Daoy (cell line): ENCODE data around the gene RXRG. TPM values are rescaled to one million over a fixed set of nuclear protein-coding genes. Genes with fewer than 3 reads are reported as not detected.
"Not testable (repeated sequence)": the region's sequence is repeated elsewhere in the genome, so short reads cannot be mapped to it uniquely, and the experiment has no call there.

ENCODE experiments used
- DNase-seq: peaks from one replicate; pipeline ENCODE4 v3.0.0-alpha.2; 2015; ENCODE audit warnings: low read depth
- total RNA-seq: library from RNA; depleted of rRNA; stranded (reverse); fragments of >200 nt; shearing (Covaris generic); gene quantifications from 2 replicates; pipeline ENCODE4 v1.2.3, GENCODE V29; 2014; rRNA removed

RXRG gene
- 0.17 and 1.7 TPM in 2 replicates for total RNA-seq

DNA sequence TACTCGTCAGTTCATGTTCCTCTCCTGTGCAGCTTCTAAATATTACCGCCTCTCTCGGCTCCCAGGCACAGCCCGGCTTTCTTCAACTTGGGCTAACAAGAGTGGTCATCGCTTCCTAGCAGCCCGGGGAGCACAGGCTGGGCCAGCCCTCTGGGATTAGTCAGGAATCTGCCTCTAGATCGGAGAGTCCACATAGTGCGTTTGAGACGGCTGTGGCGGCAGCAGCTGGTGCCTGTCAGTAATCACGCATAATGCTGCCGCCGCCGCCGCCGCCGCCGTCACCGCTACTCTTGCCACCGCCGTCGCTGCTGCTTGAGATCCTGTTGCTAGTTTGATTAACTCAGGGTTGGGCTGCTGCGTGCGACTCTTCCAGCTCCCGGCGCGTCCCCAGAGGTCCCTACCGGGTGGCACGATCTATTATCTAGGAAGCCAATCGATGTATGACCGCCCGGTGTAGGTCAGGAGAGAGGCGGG is at the start of gene RXRG:
RXRG (minus strand) TSS at position 230 of the 474 bp plus-strand sequence. CDS start 233 bp downstream, outside the sequence.
- DNase-seq = peak; percentile 62

DNA sequence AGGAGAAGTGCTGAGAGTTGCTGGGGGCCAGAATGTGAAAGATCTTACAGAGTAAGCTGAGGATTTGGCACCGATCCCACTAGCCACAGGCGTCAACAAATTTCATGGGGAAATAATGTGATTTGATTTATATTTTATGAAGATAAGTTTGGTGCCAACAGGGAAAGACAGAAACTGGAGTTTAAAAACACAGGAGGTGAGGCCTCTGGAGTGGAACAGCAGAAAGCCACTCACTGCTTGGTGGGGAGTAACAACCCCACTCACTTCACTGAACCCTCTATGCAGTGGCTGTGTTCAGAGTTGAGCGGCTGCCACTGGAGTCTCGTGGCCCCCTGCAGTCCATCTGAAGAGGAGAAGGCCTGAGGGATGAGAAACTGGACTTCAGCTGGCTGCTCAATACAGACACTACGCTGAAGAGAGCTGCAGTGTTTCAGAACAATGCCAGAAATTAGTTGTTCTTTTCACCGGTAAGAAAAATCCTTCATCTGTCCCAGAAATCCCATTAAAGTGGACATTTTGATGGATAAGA is 48.0 kb upstream of the RXRG start:
- DNase-seq = no peak

DNA sequence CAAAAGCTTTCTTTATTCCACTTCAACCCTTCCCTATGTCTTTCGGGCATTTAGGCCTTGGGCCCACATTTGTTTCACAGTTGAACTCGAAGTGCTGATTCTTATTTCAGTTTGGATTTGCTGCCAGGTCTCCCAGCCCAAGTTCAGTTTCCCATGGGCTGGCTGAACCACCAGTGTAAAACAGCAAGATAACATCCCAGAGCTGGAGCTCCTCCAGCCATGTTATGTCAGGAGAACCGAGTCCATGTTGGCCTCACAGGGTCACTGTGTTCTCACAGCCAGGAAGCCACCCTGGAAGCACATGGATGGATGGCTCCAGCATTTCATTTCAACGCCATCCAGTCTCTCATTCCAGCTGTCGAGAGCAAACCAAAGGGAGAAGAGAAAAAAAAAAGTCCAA is 45.2 kb upstream of the RXRG start:
- no peak for DNase-seq

DNA sequence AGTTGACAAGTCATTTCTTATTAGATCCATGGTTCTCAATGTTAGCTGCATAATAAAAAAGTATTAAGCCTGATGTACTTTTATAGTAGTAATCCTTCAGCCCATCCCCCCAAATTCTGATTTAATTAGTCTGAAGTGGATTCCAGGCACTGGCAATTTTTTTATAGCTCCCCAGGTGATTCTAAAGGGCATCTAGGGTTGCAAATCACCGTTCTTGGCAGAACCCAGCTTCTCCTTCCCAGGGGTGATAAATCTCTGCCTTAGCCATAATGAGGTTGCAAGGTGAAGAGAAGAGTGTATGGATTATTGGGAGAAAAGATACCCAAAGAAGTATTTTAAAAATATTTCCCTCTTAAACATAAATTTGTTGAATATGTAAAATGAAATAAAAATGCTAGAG is 43.0 kb upstream of the RXRG start:
- no peak for DNase-seq

DNA sequence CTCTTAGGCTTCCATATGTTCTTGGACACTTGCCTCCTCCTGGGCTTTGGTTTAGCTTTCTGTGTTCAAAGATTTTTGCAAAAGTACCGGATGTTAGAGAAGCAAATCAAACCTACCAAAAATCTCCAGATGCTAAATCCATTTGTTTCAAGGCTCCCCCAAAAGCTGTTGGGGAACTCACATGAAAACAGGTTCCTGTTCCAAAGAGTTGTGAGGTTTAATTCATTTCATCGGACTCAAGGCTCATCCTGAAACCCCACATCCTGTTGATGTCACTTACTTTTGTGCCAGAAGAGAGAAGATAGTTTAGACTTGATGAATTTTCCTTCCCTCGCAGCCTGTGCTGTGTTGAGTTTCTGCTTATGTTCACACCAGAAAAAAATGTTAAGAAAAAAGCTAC is 41.7 kb upstream of the RXRG start:
- DNase-seq = no peak

DNA sequence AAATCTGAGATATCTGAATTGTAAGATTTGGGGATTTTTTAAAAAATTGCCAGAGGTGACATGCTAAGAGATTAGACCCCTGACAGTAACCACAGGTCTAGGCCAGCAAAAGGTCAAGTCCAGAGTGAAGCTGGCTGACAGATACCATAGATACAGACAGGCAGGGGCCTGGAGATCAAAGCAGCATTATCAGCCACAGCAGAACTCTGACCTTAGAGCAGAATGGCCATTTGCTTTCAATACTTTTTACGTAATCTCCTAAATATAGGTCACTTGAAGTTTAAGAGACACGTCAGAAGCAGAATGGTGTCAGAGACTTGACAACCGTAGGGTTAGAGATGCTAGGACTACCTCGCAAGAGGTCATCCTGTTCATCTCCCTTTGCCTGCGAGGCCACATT is 40.8 kb upstream of the RXRG start:
- no peak for DNase-seq

DNA sequence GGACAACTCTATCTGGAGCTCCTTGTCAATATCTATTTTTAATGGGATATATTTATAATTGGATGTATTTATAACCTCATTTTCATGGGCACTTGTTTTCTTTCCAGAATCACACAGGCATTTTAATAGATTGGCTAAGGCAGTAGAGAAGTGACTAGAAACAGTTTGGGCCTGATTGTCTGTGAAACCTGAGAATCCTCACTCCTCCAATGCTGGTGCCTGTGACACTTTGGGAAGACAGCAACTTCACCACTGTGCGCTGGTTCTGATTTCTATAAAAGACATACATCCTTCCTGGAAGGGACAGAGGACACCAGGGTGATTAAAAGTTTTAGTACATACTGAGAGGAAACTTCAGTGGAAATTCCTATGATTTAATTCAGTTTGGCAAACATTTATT is 39.6 kb upstream of the RXRG start:
- no peak for DNase-seq

DNA sequence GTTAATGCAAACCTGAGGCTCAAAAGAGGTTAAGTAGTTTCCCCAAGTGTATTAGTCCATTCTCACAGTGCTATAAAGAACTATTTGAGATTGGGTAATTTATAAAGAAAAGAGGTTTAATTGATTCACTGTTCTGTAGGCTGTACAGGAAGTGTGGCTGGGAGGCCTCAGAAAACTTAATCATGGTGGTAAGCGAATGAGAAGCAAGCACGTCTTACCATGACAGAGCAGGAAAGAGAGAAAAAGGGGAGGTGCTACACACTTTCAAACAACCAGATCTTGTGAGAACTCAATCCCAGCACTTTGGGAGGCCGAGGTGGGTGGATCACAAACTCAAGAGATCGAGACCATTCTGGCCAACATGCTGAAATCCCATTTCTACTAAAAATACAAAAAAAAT is 38.5 kb upstream of the RXRG start:
- DNase-seq = no peak

DNA sequence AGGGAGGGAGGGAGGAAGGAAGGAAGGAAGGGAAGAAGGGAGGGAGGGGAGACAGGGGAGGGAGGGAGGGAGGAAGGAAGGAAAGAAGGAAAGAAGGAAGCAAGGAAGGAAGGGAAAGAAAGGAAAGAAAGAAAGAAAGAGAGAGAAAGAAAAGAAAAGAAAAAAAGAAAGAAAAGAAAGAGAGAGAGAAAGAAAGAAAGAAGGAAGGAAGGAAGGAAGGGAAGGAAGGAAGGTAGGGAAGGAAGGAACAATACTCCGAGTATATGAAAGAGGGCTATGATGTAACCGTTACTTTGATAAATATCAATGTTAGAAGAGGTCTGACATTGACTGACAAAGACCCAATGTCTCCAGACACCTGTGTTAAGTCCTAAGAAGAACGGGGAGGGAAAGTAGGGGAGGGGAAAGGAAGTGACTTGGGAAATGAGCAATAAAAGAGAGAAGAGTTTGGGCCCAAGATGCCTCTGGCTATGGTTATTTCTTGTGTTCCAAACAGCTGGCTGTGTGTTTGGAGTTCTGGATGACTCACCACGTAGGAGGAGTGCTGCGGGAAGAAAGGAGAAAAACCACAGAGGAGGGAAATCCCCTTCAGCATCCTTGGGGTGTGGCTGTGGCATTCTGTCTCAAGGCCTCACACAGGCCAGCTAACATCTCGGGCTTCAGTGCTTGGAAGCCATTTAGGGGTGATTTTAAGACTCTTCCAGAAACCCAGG is 37.0 kb upstream of the RXRG start:
- peak; percentile 96 for DNase-seq

DNA sequence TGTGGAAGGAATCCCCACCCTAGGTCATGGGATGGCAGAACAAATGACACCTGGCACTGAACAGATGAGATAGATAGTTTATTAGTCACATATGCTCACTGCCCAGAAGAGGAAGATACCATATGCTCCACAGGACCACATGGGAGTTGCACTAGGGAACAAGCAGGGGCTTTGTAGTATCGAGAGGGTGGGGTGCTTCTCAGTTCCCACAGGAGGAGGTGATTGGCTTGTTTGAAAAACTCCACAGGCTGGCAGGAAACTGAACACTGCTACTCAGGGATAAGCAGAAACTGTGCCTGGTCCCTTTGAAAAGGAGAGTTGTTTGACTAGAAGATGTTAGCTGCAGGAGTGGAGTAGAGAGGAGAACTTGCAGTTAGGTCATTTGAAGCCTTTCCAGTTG is 31.9 kb upstream of the RXRG start:
- DNase-seq = no peak

DNA sequence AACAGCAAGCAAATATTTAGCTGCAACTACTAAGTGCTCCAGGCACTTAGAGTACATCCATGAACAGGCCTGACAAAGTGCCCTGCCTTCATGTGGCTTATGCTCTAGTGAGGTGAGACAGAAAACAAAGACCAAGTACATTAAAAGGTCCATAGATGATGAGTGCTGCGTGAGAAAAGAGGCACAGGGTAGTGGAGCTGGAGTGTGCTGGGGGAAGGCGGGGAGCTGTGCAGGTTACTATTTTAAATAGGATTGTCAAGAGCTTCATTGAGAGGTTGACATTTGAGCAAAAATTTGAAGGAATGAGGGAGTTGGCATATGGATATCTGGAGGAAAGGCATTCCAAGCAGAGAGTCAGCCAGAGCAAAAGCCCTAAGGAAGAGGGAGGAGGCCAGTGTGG is 29.3 kb upstream of the RXRG start:
- no peak for DNase-seq

DNA sequence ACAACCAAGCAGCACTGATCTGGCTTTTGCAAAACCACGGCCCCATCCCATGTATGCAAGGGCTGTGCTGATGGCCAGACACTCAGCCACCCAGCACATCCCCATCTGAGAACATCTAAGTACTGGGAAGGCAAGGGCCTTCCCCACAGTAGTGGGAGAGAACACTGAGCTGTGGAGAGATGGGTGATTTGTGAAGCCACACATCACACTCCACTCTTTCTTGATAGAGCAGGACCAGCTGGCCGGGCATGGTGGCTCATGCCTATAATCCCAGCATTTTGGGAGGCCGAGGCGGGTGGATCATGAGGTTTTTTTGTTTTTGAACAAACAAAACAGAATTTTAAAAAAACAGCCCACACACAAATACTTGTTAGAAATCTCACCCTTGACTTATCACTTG is 28.2 kb upstream of the RXRG start:
- no peak for DNase-seq

DNA sequence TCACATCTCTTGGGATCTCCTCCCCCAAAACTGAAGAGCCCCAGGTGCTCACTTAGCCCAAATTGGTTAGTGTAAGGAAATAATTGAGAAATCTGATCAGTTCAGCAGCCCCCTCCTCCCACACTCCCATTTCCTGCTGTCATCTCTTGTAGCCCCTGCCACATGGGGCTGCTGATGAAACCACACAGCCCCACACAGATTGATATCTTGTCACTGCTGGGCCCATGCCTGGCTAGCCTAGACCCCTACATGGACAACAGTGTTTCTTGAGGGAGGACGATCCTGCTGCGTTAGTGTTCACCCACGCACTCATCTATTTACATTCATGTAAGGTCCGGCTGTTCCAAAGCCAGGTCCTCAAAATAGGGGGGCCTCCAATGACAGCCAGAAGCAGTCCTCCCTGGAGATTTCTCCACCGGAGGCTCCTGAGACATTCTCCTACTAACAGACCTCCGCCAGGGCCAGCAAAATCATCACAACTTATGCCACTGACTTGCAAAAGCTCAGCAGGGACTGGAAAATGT is 23.9 kb upstream of the RXRG start:
- DNase-seq = no peak

DNA sequence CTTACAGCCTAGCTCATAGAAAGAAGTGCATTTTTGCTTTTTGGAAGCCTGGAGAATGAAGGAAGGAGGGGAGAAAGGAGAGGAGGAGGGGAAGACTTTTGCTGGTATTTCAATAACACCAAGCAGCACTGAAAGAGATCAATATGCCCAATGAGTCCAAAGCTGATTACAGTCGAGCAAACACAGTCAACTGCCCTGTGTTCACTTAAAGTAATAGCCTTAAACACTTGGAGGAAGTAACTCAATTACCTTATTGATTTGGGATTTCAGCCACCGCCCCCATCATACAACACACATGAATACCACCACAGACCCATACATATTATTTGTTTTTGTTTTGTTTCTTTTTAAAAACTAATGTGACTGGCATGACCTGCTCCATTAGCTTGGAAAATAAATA is 23.3 kb upstream of the RXRG start:
- DNase-seq = no peak

DNA sequence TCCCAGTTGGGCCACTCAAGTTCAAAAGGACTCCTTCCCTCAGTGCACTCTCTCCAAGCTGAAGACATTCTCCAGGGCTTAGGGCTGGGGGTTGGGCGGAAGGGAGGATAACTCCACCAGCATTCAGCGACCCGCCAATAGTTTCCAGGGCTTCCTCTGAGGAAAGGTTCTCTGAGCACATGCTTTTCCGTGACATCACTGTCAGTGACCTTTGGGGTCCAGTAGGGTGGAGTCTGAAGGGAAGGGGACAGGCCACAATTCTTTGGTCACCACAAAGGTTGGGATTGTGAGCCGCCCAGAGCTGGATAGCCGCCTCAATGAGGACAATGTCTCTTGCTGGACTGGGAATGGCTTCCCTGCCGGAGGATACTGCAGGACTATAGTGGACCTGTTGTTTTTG is 22.8 kb upstream of the RXRG start:
- DNase-seq = no peak

DNA sequence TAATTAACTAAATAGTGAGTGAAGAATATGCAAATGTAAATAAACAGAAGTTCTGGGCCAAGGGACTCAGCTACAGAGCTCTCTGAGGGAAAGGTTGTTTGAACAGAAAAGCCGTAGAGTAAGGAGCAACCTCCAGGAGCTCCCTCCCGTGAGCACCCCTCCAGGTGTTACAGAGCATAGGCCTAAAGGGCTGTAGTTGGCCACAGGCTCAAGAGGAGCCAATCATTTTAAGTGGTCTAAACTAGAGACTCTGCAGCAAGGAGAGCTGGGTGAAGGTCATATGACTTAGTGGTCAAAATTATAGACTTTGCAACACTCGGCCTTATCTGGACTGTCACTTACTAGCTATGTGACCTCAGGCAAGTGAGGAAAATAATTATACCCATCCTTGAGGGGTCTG is 19.1 kb upstream of the RXRG start:
- DNase-seq = no peak

DNA sequence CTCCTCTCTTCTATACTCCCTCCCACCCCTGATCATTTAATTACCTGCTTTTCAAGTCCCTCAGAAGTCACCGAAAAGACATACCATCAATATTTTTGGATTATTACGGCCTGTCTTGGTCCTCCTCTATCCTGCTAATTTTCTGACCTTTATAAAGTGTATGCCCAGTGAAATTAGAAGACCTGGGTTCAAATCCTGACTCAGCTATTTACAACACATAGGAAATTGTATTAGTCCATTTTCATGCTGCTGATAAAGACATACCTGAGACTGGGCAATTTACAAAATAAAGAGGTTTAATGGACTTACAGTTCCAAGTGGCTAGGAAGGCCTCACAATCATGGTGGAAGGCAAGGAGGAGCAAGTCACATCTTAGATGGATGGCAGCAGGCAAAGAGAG is 14.8 kb upstream of the RXRG start:
- DNase-seq = not testable (repeated sequence)

DNA sequence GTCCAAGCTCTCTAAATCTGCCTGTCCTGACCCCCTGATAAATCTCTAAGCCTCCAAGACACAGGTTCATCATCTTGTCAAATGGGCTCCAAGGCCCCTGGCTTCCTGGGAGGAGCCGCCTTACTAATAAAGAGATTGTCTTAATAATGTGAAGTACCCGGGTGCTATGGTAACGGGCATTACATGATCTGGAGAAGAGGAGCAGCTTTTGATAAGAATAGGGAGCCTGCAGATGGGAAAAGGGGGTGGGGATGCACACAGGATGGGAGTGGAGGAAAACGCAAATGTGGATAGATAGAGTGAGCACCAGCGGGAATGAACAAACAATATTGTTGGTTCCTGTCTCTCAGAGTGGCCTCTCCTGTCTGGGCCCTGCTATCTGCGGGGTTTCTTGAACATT is 11.9 kb upstream of the RXRG start:
- no peak for DNase-seq

DNA sequence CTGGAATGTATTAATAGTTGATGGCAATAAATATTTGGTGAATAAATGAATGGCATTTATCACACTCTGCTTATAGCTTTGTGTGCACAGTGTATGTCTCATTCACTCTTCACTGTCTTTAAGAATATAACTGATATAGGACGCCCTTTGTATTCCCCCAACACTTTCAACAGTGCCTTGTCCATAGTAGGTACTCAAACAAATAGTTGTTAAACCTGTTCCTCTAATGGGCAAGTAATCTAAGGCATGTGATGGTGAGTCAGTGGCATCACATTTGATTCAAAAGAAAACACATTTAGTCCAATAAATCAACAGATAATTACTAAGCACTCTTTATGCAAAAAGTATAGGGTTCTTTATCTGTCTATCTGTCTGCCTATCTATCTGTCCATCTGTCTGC is 11.2 kb upstream of the RXRG start:
- DNase-seq = no peak

DNA sequence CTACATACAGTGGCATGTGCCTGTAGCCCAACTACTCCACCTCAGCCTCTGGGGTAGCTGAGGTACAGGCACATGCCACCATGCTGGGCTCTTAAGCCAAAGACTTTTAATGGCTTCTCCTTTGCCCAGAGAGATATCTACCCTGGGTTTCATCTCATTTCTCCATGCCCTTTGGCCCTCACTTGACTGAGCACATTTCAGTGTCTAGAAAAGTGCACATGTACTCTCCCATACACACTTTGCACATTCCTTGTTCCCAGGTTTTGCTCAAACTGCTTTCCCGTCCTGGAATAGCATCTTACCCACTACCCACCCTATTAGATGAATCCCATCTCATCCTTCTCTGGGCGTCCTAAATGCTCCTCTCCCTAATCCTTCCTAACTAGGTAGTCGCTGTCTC is 10.2 kb upstream of the RXRG start:
- DNase-seq = no peak

DNA sequence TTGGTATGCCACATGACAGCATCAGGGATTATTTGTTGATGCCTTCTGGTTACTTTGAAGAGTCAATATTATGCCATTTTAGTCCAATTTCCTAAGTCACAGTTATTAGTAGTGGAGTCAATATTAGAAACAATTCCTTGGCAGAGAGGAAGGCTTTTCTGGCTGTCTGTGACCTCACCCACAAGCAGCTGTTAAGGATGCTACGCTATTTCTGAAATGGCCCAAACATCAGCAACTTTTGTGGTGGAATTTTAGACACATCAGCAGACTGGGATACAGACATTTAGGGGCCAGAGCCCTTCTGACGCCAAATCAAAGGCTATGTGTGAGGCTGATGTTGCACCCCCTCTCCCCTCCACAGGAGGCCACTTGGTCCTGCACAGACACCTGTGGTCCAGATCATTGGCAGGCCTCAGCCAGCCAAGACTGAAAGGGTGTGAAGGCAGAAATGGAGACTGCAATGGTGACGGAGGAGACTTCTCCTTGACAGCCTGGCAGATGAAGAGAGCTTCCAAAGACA is 9.2 kb upstream of the RXRG start:
- DNase-seq = no peak

DNA sequence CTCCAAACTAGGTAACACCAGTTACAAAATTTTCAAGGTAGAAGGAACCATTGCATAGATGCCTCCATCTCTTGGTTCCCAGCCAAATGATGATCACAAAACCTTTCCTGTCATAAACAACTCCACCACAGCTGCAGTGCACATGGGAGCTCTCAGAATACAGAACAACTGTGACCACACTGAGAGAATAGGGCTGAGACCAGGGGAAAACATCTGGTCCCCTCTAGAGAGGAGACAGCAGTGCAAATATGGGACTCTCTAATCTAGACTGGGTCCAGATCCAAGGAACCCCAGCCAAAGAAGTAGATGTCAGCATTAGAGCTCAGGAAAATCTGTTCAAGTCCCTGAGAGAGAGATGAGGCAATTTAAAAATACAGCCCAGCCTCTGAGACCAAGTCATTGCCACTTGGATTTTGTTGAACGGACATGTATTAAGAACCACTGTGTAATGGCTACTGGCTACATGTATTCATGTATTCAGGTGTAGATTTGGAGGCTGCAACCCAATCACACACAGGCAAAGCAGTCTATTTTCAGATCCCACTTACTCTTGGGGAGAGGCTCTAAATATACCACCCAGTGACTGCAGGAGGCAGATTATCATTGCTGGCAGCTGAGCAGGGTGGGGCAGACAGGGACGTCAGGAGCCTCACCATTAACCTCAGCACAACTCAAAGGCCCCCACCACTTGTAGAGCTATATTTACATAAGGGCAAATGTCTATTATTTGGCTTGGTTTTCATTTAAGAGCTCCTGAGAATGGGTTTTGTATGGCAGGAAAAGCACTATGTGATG is 7.6 kb upstream of the RXRG start:
- no peak for DNase-seq

DNA sequence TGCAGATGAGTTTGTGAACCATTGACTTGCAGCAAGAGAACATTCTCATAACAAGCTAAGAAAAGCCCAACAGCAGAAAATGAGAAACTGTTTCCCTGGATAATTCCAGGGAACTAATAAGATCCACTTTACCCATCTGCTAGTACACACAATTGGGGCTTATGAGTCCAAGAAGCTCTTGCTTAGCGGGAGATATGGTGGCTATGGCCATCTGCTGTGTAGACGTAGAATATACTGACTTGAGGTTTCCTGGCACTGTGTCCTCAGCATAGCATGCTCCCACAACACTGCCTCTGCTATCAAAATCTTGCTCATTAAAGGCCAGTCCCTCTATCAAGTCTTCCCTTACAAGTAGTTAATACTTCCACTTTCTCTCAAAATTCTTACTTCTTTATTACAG is 6.8 kb upstream of the RXRG start:
- DNase-seq = no peak
